Breast epithelium (tissue), 4 donors: ENCODE data around the gene ABCF3. TPM values are rescaled to one million over a fixed set of nuclear protein-coding genes. Genes with fewer than 3 reads are reported as not detected.

Experiments
- DNase-seq, 2 donors: peaks; one replicate each; pipeline ENCODE4 v3.0.0-alpha.2; 2019; ENCODE audit warnings: low spot score in 2 of 2
- H3K27ac ChIP-seq, 2 donors: fragments of 200-600 bp; sonication (generic) in 1 of 2; one replicate each; pipeline ENCODE4 v1.5.1; 2016 to 2019; ENCODE audit warnings: mild to moderate bottlenecking in 1 of 2
- H3K27me3 ChIP-seq, 2 donors: fragments of 200-600 bp; sonication (generic) in 1 of 2; one replicate each; pipeline versions ENCODE4 v1.5.1 to v1.6.0; 2017 to 2019; ENCODE audit warnings: control low read depth in 1 of 2, mild to moderate bottlenecking in 1 of 2
- H3K36me3 ChIP-seq: fragments of 200-600 bp; one replicate; pipeline ENCODE4 v1.5.1; 2019
- H3K4me1 ChIP-seq, 2 donors: fragments of 200-600 bp; sonication (generic); one replicate each; pipeline ENCODE4 v1.5.1; 2016 to 2019; ENCODE audit warnings: control low read depth in 1 of 2
- H3K4me3 ChIP-seq, 3 donors: fragments of 200-600 bp; sonication (generic); 1 replicate in 2 of 3; 2 replicates in 1 of 3; pipeline ENCODE4 v1.5.1; 2016 to 2019; ENCODE audit warnings: mild to moderate bottlenecking in 3 of 3, moderate library complexity in 2 of 3
- H3K9me3 ChIP-seq, 2 donors: fragments of 200-600 bp; sonication (generic) in 1 of 2; one replicate each; pipeline ENCODE4 v1.5.1; 2016 to 2019; ENCODE audit warnings: control low read depth in 1 of 2
- CTCF ChIP-seq, 3 donors: fragments of 450-650 bp; IDR thresholded peaks; one replicate each; pipeline ENCODE4 v1.5.1; 2016 to 2017; ENCODE audit warnings: antibody characterized with exemption in 3 of 3, mild to moderate bottlenecking in 3 of 3, moderate library complexity in 3 of 3
- POLR2A ChIP-seq: fragments of 450-650 bp; IDR thresholded peaks from one replicate; pipeline ENCODE4 v1.6.1; 2016; ENCODE audit warnings: antibody characterized with exemption, mild to moderate bottlenecking, moderate library complexity
- POLR2AphosphoS5 ChIP-seq, 3 donors: sonication (generic); formaldehyde crosslinking; IDR thresholded peaks; one replicate each; pipeline ENCODE4 v1.6.1; 2017; ENCODE audit warnings: antibody characterized with exemption in 3 of 3
- intact Hi-C: fragments of 100-400 bp; cut with DNase I; formaldehyde crosslinking; loops from one replicate; pipeline ENCODE4 v1.15.1; 2023; ENCODE audit warnings: low total_unique reads
- total RNA-seq, 3 donors: library from RNA; depleted of rRNA; stranded (reverse); fragments of >200 nt; gene quantifications; one replicate each; pipeline ENCODE4 v1.1.0, GENCODE V29; 2016

The ABCF3 gene
- total RNA-seq, 3 donors from 2014 or later: 59.4 to 77.4 (median 71.8) TPM

GRCh38 chr3:184241141-184241446, 55.1 kb downstream of the ABCF3 start:
- TF ChIP-seq POLR2AphosphoS5 (IDR thresholded peaks at IDR 0.05) (no peak), POLR2A (no peak), CTCF (IDR thresholded peaks at IDR 0.05) (no peak)
- Histone ChIP-seq H3K9me3 (no peaks in the 10 kb centered on the region), H3K4me1 (no peaks in the 10 kb centered on the region), H3K4me3 (no peak overlapping the region), H3K36me3 (peaks cover 3% of the 10 kb centered on the region), H3K27me3 (no peaks in the 10 kb centered on the region), H3K27ac (no peak overlapping the region)
- no peak for DNase-seq
- intact Hi-C loops: loop anchor here (10.0 kb wide), 1 partner anchor 56 kb away; the partner anchor contains the start of gene ABCF3

- Histone ChIP-seq H3K27ac (no peak overlapping the region), H3K27me3 (no peaks in the 10 kb centered on the region), H3K9me3 (no peaks in the 10 kb centered on the region), H3K36me3 (peaks cover 3% of the 10 kb centered on the region), H3K4me3 (peak overlapping the region in 1 of 3 donors; percentile 49), H3K4me1 (no peaks in the 10 kb centered on the region)
- intact Hi-C loops: loop anchor here (10.0 kb wide), 1 partner anchor 57 kb away; the partner anchor contains the start of gene ABCF3
- no peak for DNase-seq
- TF ChIP-seq CTCF (IDR thresholded peaks at IDR 0.05) (peak in 2 of 3 donors; percentile 30 to 39), POLR2A (no peak), POLR2AphosphoS5 (IDR thresholded peaks at IDR 0.05) (peak in 1 of 3 donors; percentile 19)
These were observed 55.7 kb downstream of the ABCF3 start for GRCh38 chr3:184241447-184242296.

GRCh38 chr3:184242297-184242685, 56.3 kb downstream of the ABCF3 start:
- H3K4me3 ChIP-seq: no peak overlapping the region
- TF ChIP-seq POLR2AphosphoS5 (IDR thresholded peaks at IDR 0.05) (no peak), POLR2A (no peak), CTCF (IDR thresholded peaks at IDR 0.05) (no peak)
- peaks cover 3% of the 10 kb centered on the region for H3K36me3 ChIP-seq
- H3K9me3 ChIP-seq: no peaks in the 10 kb centered on the region
- DNase-seq: no peak
- H3K27ac ChIP-seq: no peak overlapping the region
- no peaks in the 10 kb centered on the region for H3K4me1 ChIP-seq
- intact Hi-C loops: loop anchor here (10.0 kb wide), 1 partner anchor 57 kb away; the partner anchor contains the start of gene ABCF3
- H3K27me3 ChIP-seq: no peaks in the 10 kb centered on the region

Other genes with a start within 250 kb of the ABCF3 start
- gene ABCC5, start 168.3 kb upstream of the ABCF3 start, total RNA-seq: 10 to 100 TPM; 21.0 to 29.9 (median 21.8) TPM
- gene HTR3D, start 154.5 kb upstream of the ABCF3 start, total RNA-seq: not detected
- not detected for gene HTR3C, start 133.2 kb upstream of the ABCF3 start, total RNA-seq
- not detected for gene HTR3E, start 89.1 kb upstream of the ABCF3 start, total RNA-seq
- gene EIF2B5, start 50.8 kb upstream of the ABCF3 start, total RNA-seq: 10 to 100 TPM; 37.3 to 62.3 (median 50.1) TPM
- gene DVL3, start 30.8 kb upstream of the ABCF3 start, total RNA-seq: 10 to 100 TPM; 35.7 to 40.2 (median 36.1) TPM
- 100 to 1,000 TPM; 195 to 240 (median 204) TPM for gene AP2M1, start 11.3 kb upstream of the ABCF3 start, total RNA-seq
- under 1 TPM; 0.16 to 0.88 (median 0.33) TPM for gene VWA5B2, start 43.4 kb downstream of the ABCF3 start, total RNA-seq
- 10 to 100 TPM; 36.4 to 46.5 (median 42.6) TPM for gene ALG3, start 62.8 kb downstream of the ABCF3 start, total RNA-seq
- 1 to 10 TPM; 3.4 to 9.7 (median 6.2) TPM for gene EEF1AKMT4, start 63.5 kb downstream of the ABCF3 start, total RNA-seq
- not detected for gene CAMK2N2, start 75.4 kb downstream of the ABCF3 start, total RNA-seq
- not detected for gene ECE2, start 89.8 kb downstream of the ABCF3 start, total RNA-seq
- 100 to 1,000 TPM; 201 to 275 (median 214) TPM for gene PSMD2, start 113.0 kb downstream of the ABCF3 start, total RNA-seq
- 100 to 1,000 TPM; 168 to 202 (median 196) TPM for gene EIF4G1, start 128.4 kb downstream of the ABCF3 start, total RNA-seq
- gene FAM131A, start 151.4 kb downstream of the ABCF3 start, total RNA-seq: 10 to 100 TPM; 18.7 to 32.4 (median 26.5) TPM
- 1 to 10 TPM; 2.1 to 4.2 (median 2.6) TPM for gene CLCN2, start 175.4 kb downstream of the ABCF3 start, total RNA-seq
- 100 to 1,000 TPM in 1 of 3 donors, 10 to 100 TPM in 2; 63.7 to 101 (median 99.5) TPM for gene POLR2H, start 175.5 kb downstream of the ABCF3 start, total RNA-seq
- 1 to 10 TPM in 1 of 3 donors, under 1 TPM in 2; 0.64 to 1.3 (median 0.73) TPM for gene THPO, start 192.0 kb downstream of the ABCF3 start, total RNA-seq
- 10 to 100 TPM in 2 of 3 donors, 1 to 10 TPM in 1; 9.6 to 20.3 (median 12.1) TPM for gene CHRD, start 193.9 kb downstream of the ABCF3 start, total RNA-seq